ENCODE results near the gene CAMK2N2. TPM values are rescaled to one million over a fixed set of nuclear protein-coding genes. Genes with fewer than 3 reads are reported as not detected.

Gene CAMK2N2
- total RNA-seq, 1 experiment from 2014 or later: 0.66 TPM

DNA sequence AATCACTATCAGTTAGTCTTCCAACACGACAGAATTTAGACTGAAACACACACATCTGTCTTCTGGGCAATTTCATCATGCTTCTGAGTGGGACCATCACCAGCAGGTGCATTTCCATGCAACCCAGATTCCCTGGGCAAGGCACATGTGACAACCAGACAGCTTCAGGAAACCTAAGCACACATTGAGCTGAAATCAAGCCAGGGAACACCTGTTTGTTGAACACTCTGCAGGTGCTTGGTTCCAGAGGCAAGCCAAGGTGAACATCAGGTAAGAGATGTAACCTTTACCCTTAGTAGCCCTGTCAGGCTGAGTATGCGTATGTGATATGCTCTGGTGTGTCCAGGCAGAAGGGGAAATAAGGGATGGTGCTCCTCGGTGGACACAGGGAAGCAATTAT lies 34.4 kb upstream of the CAMK2N2 start:
- H3K4me1 ChIP-seq: peaks cover 6% of the 10 kb centered on the region; the same call in 1 of the 2 replicates
- peaks cover 23% of the 10 kb centered on the region for H3K36me3 Mint-ChIP-seq (ENCODE audit: insufficient read depth, unreplicated experiment)
- H3K4me3 ChIP-seq (ENCODE audit: low read depth, low read length): no peak overlapping the region
- TF ChIP-seq, protein P1, sequence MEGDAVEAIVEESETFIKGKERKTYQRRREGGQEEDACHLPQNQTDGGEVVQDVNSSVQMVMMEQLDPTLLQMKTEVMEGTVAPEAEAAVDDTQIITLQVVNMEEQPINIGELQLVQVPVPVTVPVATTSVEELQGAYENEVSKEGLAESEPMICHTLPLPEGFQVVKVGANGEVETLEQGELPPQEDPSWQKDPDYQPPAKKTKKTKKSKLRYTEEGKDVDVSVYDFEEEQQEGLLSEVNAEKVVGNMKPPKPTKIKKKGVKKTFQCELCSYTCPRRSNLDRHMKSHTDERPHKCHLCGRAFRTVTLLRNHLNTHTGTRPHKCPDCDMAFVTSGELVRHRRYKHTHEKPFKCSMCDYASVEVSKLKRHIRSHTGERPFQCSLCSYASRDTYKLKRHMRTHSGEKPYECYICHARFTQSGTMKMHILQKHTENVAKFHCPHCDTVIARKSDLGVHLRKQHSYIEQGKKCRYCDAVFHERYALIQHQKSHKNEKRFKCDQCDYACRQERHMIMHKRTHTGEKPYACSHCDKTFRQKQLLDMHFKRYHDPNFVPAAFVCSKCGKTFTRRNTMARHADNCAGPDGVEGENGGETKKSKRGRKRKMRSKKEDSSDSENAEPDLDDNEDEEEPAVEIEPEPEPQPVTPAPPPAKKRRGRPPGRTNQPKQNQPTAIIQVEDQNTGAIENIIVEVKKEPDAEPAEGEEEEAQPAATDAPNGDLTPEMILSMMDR (IDR thresholded peaks at IDR 0.05; ENCODE audit: insufficient read depth in 1 of 2, low read depth in 1 of 2, low read length in 1 of 2, severe bottlenecking in 1 of 2, unreplicated experiment in 1 of 2): no peak
- CTCF ChIA-PET: interaction anchor here (1.1 kb wide), 1 partner anchor 50 kb away, joined by 3 read pairs; no protein-coding TSS in a partner anchor
- no peaks in the 10 kb centered on the region for H3K27me3 Mint-ChIP-seq (ENCODE audit: insufficient read depth, unreplicated experiment)
- no peaks in the 10 kb centered on the region for H3K9me3 Mint-ChIP-seq (ENCODE audit: unreplicated experiment)
- H3K4me1 Mint-ChIP-seq (ENCODE audit: low read depth, unreplicated experiment): no peaks in the 10 kb centered on the region
- H3K36me3 ChIP-seq (ENCODE audit: control insufficient read depth, insufficient read depth, low read length): no peaks in the 10 kb centered on the region
- no TSS peak for BruUV-seq (replicated peaks)
- H3K4me3 Mint-ChIP-seq (ENCODE audit: unreplicated experiment): no peak overlapping the region
- no peaks in the 10 kb centered on the region for H3K9me3 ChIP-seq
- intact Hi-C loops (cut with micrococcal nuclease; ENCODE audit: unreplicated experiment): no loop called here
- H3K27me3 ChIP-seq (replicated peaks; ENCODE audit: control insufficient read depth, insufficient read depth, low read length): no peaks in the 10 kb centered on the region
- POLR2A ChIA-PET: no interaction called here
- no peak for DNase-seq
- no peak overlapping the region for H3K27ac Mint-ChIP-seq (ENCODE audit: unreplicated experiment)

DNA sequence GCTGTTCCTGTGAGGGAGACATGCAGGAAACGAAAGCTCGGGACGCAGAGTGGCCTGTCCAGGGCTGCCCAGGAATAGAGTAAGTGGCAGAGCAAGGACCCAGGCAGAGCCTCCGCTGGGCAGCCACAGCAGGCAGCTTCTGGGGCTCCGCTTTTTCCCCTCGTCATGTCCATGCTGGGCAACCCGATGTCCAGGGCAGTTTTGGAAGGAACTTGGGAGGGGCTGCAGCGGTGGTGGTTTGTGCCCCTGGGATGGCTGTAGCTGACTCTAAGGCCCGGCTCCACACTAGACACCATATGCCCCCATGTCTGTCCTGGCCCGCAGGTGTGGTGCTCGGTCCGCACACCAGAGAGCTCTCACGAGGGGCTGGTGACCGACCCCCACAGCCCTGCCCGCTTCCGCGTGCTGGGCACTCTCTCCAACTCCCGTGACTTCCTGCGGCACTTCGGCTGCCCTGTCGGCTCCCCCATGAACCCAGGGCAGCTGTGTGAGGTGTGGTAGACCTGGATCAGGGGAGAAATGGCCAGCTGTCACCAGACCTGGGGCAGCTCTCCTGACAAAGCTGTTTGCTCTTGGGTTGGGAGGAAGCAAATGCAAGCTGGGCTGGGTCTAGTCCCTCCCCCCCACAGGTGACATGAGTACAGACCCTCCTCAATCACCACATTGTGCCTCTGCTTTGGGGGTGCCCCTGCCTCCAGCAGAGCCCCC lies 30.5 kb upstream of the CAMK2N2 start:
- BruUV-seq (replicated peaks): no TSS peak
- H3K9me3 ChIP-seq: no peaks in the 10 kb centered on the region
- Mint-ChIP-seq H3K4me3 (ENCODE audit: unreplicated experiment) (no peak overlapping the region), H3K27ac (ENCODE audit: unreplicated experiment) (no peak overlapping the region), H3K4me1 (ENCODE audit: low read depth, unreplicated experiment) (no peaks in the 10 kb centered on the region), H3K27me3 (ENCODE audit: insufficient read depth, unreplicated experiment) (no peaks in the 10 kb centered on the region), H3K9me3 (ENCODE audit: unreplicated experiment) (no peaks in the 10 kb centered on the region), H3K36me3 (ENCODE audit: insufficient read depth, unreplicated experiment) (no peaks in the 10 kb centered on the region)
- H3K27me3 ChIP-seq (replicated peaks; ENCODE audit: control insufficient read depth, insufficient read depth, low read length): no peaks in the 10 kb centered on the region
- H3K4me1 ChIP-seq: no peaks in the 10 kb centered on the region
- intact Hi-C loops (cut with micrococcal nuclease; ENCODE audit: unreplicated experiment): no loop called here
- no peaks in the 10 kb centered on the region for H3K36me3 ChIP-seq (ENCODE audit: control insufficient read depth, insufficient read depth, low read length)
- no peak overlapping the region for H3K4me3 ChIP-seq (ENCODE audit: low read depth, low read length)
- CTCF ChIA-PET: no interaction called here
- no peak for DNase-seq
- POLR2A ChIA-PET: no interaction called here
- TF ChIP-seq, protein P1 (IDR thresholded peaks at IDR 0.05; ENCODE audit: insufficient read depth in 1 of 2, low read depth in 1 of 2, low read length in 1 of 2, severe bottlenecking in 1 of 2, unreplicated experiment in 1 of 2): no peak

DNA sequence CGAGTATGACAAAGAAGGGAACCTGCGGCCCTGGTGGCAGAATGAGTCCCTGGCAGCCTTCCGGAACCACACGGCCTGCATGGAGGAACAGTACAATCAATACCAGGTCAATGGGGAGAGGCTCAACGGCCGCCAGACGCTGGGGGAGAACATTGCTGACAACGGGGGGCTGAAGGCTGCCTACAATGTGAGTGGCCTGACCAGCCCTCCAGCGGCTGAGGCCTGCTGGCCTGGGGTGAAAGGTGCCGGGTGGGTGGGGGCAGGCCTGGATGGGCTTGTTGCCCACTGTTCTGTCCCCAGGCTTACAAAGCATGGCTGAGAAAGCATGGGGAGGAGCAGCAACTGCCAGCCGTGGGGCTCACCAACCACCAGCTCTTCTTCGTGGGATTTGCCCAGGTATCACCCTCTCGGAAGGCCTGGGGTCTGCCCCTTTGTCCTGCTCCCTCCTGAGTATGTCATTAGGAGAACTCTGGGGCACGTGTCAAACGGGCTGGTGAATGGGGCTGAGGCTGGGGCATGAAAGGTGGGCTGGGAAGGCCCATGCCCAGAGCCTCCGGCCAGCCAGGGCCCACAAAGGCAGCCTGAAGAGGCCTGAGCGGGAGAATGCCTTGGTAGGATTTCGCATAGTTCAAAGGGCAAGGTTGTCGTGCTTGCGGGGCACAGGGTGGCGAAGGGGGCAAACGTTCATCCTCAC lies 29.8 kb upstream of the CAMK2N2 start:
- DNase-seq: no peak
- Mint-ChIP-seq H3K9me3 (ENCODE audit: unreplicated experiment) (no peaks in the 10 kb centered on the region), H3K27me3 (ENCODE audit: insufficient read depth, unreplicated experiment) (peaks cover 1% of the 10 kb centered on the region), H3K4me3 (ENCODE audit: unreplicated experiment) (no peak overlapping the region), H3K36me3 (ENCODE audit: insufficient read depth, unreplicated experiment) (no peaks in the 10 kb centered on the region), H3K27ac (ENCODE audit: unreplicated experiment) (no peak overlapping the region), H3K4me1 (ENCODE audit: low read depth, unreplicated experiment) (no peaks in the 10 kb centered on the region)
- H3K4me3 ChIP-seq (ENCODE audit: low read depth, low read length): no peak overlapping the region
- H3K27me3 ChIP-seq (replicated peaks; ENCODE audit: control insufficient read depth, insufficient read depth, low read length): no peaks in the 10 kb centered on the region
- H3K9me3 ChIP-seq: no peaks in the 10 kb centered on the region
- H3K4me1 ChIP-seq: no peaks in the 10 kb centered on the region
- H3K36me3 ChIP-seq (ENCODE audit: control insufficient read depth, insufficient read depth, low read length): no peaks in the 10 kb centered on the region
- ChIA-PET CTCF (no interaction called here), POLR2A (no interaction called here)
- no TSS peak for BruUV-seq (replicated peaks)
- TF ChIP-seq, protein P1 (IDR thresholded peaks at IDR 0.05; ENCODE audit: insufficient read depth in 1 of 2, low read depth in 1 of 2, low read length in 1 of 2, severe bottlenecking in 1 of 2, unreplicated experiment in 1 of 2): no peak
- intact Hi-C loops (cut with micrococcal nuclease; ENCODE audit: unreplicated experiment): no loop called here

Measured in Caco-2 (cell line).